Retinal pigment epithelial cell (primary cell): Measurements from ENCODE around the gene ZNF592.

Experiments used
- DNase-seq: peaks from one replicate; pipeline ENCODE4 v3.0.0-alpha.2; 2010; ENCODE audit warnings: low read depth
- H3K4me3 ChIP-seq: 2 replicates; pipeline ENCODE4 v1.5.1; 2011; ENCODE audit warnings: mild to moderate bottlenecking, low read length, control low read depth, moderate library complexity
- CTCF ChIP-seq: conservative IDR thresholded peaks from 2 replicates; pipeline ENCODE4 v1.5.1; 2011; ENCODE audit warnings: low read depth, low read length, control low read depth, inconsistent platforms

ZNF592 gene

GRCh38 chr15:84772031-84772430 lies 23.6 kb downstream of the ZNF592 start:
- no peak for TF ChIP-seq CTCF

GRCh38 chr15:84772467-84772866 lies 24.1 kb downstream of the ZNF592 start:
- no peak for DNase-seq
- H3K4me3 ChIP-seq = no peak overlapping the region
- TF ChIP-seq CTCF = no peak

More at GRCh38 chr15:84772031-84772430, 23.6 kb downstream of the ZNF592 start:
- no peak overlapping the region for H3K4me3 ChIP-seq
- DNase-seq = no peak

- H3K4me3 ChIP-seq = no peak overlapping the region
- DNase-seq = no peak
- no peak for TF ChIP-seq CTCF
Observed at GRCh38 chr15:84773716-84774115, 25.3 kb downstream of the ZNF592 start.

- TF ChIP-seq CTCF = no peak
- no peak overlapping the region for H3K4me3 ChIP-seq
- DNase-seq = no peak
Observed at GRCh38 chr15:84775867-84776449, 27.6 kb downstream of the ZNF592 start.

GRCh38 chr15:84778194-84778593 lies 29.8 kb downstream of the ZNF592 start:
- DNase-seq = no peak
- H3K4me3 ChIP-seq = no peak overlapping the region
- TF ChIP-seq CTCF = no peak

GRCh38 chr15:84780492-84780891 lies 32.1 kb downstream of the ZNF592 start:
- no peak overlapping the region for H3K4me3 ChIP-seq
- no peak for DNase-seq
- TF ChIP-seq CTCF = no peak

GRCh38 chr15:84781495-84781894 lies 33.1 kb downstream of the ZNF592 start:
- TF ChIP-seq CTCF = no peak
- no peak for DNase-seq
- no peak overlapping the region for H3K4me3 ChIP-seq
